HEK293 (cell line): ENCODE measurements around the gene MXI1.

Source experiments
- OVOL3 ChIP-seq: fragments of 450-650 bp; formaldehyde crosslinking; IDR thresholded peaks from 2 replicates; pipeline ENCODE4 v1.5.1; 2016; ENCODE audit warnings: missing biosample characterization, missing genetic modification characterization
- SP7 ChIP-seq: fragments of 450-650 bp; formaldehyde crosslinking; IDR thresholded peaks from 2 replicates; pipeline ENCODE4 v1.5.1; 2016; ENCODE audit warnings: missing biosample characterization, missing genetic modification characterization
- ZBTB8A ChIP-seq: fragments of 450-650 bp; formaldehyde crosslinking; IDR thresholded peaks from 2 replicates; pipeline ENCODE4 v1.5.1; 2016; ENCODE audit warnings: missing biosample characterization, missing genetic modification characterization
- ZFP69B ChIP-seq: fragments of 450-650 bp; formaldehyde crosslinking; IDR thresholded peaks from 2 replicates; pipeline ENCODE4 v1.5.1; 2016; ENCODE audit warnings: missing biosample characterization, missing genetic modification characterization
- ZNF138 ChIP-seq: fragments of 450-650 bp; formaldehyde crosslinking; IDR thresholded peaks from 2 replicates; pipeline ENCODE4 v1.5.1; 2016; ENCODE audit warnings: missing biosample characterization, missing genetic modification characterization, borderline replicate concordance
- ZNF140 ChIP-seq: fragments of 450-650 bp; formaldehyde crosslinking; IDR thresholded peaks from 2 replicates; pipeline ENCODE4 v1.5.1; 2016; ENCODE audit warnings: missing biosample characterization, missing genetic modification characterization
- ZNF175 ChIP-seq: fragments of 450-650 bp; formaldehyde crosslinking; IDR thresholded peaks from 2 replicates; pipeline ENCODE4 v1.5.1; 2016; ENCODE audit warnings: missing biosample characterization, missing genetic modification characterization
- ZNF23 ChIP-seq: fragments of 450-650 bp; formaldehyde crosslinking; IDR thresholded peaks from 2 replicates; pipeline ENCODE4 v1.5.1; 2016; ENCODE audit warnings: missing biosample characterization, missing genetic modification characterization, borderline replicate concordance
- ZNF324 ChIP-seq: fragments of 450-650 bp; formaldehyde crosslinking; IDR thresholded peaks from 2 replicates; pipeline ENCODE4 v1.5.1; 2016; ENCODE audit warnings: missing biosample characterization, missing genetic modification characterization
- ZNF335 ChIP-seq: fragments of 450-650 bp; formaldehyde crosslinking; conservative IDR thresholded peaks from 2 replicates; pipeline ENCODE4 v1.5.1; 2016; ENCODE audit warnings: missing biosample characterization, missing genetic modification characterization
- ZNF626 ChIP-seq: fragments of 450-650 bp; sonication (Bioruptor Pico); formaldehyde crosslinking; IDR thresholded peaks from 2 replicates; pipeline ENCODE4 v1.5.1; 2018; ENCODE audit warnings: missing biosample characterization, missing genetic modification characterization, inconsistent platforms
- ZNF701 ChIP-seq: fragments of 450-650 bp; formaldehyde crosslinking; IDR thresholded peaks from 2 replicates; pipeline ENCODE4 v1.5.1; 2016; ENCODE audit warnings: missing biosample characterization, missing genetic modification characterization
- TF ChIP-seq, protein P1 (sequence below): fragments of 450-650 bp; formaldehyde crosslinking; IDR thresholded peaks from 2 replicates; pipeline ENCODE4 v1.5.1; 2017; ENCODE audit warnings: missing biosample characterization, missing genetic modification characterization
- TF ChIP-seq, protein P2 (sequence below): fragments of 450-650 bp; formaldehyde crosslinking; conservative IDR thresholded peaks from 2 replicates; pipeline ENCODE4 v1.5.1; 2016; ENCODE audit warnings: low read depth, missing biosample characterization, missing genetic modification characterization
- TF ChIP-seq, protein P3 (sequence below): fragments of 450-650 bp; formaldehyde crosslinking; IDR thresholded peaks from 2 replicates; pipeline ENCODE4 v1.5.1; 2016; ENCODE audit warnings: missing biosample characterization, missing genetic modification characterization, low read depth
- TF ChIP-seq, protein P4 (sequence below): fragments of 450-650 bp; formaldehyde crosslinking; IDR thresholded peaks from 2 replicates; pipeline ENCODE4 v1.5.1; 2016; ENCODE audit warnings: missing biosample characterization, missing genetic modification characterization
- TF ChIP-seq, protein P5 (sequence below): fragments of 450-650 bp; formaldehyde crosslinking; IDR thresholded peaks from 2 replicates; pipeline ENCODE4 v1.5.1; 2016; ENCODE audit warnings: missing biosample characterization, missing genetic modification characterization, borderline replicate concordance
- TF ChIP-seq, protein P6 (sequence below): fragments of 450-650 bp; formaldehyde crosslinking; IDR thresholded peaks from 2 replicates; pipeline ENCODE4 v1.5.1; 2016; ENCODE audit warnings: missing biosample characterization, missing genetic modification characterization
- TF ChIP-seq, protein P7 (sequence below): fragments of 450-650 bp; formaldehyde crosslinking; IDR thresholded peaks from 2 replicates; pipeline ENCODE4 v1.5.1; 2016; ENCODE audit warnings: missing biosample characterization, missing genetic modification characterization
- TF ChIP-seq, protein P8 (sequence below): fragments of 450-650 bp; formaldehyde crosslinking; IDR thresholded peaks from 2 replicates; pipeline ENCODE4 v1.5.1; 2017; ENCODE audit warnings: missing biosample characterization, missing genetic modification characterization

The MXI1 gene

DNA sequence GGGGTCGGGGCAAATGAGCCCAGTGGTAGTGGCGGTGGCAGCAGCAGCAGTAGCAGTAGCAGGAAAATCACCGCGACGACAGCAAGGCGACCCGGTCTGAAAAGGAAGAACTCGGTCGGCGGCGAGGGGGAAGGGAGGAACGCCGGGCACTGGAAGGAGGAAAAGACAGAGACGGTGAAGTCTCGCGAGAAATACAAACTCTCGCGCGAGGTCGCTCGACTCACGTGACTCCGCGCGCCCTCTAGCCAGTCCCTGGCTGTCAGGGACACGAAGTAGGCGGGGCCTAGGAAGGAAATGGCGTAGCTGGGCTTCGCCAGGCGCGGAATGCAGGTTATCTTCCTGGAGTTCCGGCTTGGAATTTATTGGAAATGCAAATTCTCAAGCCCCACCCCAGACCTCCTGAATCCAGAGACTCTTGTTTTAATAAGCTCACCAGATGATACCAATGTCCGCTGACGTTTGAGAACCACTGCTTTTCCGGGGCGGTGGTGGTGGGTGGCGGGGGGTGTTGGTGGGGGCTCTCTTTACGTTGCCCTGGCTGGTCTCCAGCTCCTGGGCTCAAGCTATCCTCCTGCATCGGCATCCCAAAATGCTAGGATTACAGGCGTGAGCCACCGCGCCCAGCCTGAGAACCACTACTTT, 97.5 kb downstream of the MXI1 start, which contains the start of gene SMNDC1 (continued):
- TF ChIP-seq, protein P1, sequence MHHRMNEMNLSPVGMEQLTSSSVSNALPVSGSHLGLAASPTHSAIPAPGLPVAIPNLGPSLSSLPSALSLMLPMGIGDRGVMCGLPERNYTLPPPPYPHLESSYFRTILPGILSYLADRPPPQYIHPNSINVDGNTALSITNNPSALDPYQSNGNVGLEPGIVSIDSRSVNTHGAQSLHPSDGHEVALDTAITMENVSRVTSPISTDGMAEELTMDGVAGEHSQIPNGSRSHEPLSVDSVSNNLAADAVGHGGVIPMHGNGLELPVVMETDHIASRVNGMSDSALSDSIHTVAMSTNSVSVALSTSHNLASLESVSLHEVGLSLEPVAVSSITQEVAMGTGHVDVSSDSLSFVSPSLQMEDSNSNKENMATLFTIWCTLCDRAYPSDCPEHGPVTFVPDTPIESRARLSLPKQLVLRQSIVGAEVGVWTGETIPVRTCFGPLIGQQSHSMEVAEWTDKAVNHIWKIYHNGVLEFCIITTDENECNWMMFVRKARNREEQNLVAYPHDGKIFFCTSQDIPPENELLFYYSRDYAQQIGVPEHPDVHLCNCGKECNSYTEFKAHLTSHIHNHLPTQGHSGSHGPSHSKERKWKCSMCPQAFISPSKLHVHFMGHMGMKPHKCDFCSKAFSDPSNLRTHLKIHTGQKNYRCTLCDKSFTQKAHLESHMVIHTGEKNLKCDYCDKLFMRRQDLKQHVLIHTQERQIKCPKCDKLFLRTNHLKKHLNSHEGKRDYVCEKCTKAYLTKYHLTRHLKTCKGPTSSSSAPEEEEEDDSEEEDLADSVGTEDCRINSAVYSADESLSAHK (tag by site-specific recombination) = no peak
- TF ChIP-seq, protein P2, sequence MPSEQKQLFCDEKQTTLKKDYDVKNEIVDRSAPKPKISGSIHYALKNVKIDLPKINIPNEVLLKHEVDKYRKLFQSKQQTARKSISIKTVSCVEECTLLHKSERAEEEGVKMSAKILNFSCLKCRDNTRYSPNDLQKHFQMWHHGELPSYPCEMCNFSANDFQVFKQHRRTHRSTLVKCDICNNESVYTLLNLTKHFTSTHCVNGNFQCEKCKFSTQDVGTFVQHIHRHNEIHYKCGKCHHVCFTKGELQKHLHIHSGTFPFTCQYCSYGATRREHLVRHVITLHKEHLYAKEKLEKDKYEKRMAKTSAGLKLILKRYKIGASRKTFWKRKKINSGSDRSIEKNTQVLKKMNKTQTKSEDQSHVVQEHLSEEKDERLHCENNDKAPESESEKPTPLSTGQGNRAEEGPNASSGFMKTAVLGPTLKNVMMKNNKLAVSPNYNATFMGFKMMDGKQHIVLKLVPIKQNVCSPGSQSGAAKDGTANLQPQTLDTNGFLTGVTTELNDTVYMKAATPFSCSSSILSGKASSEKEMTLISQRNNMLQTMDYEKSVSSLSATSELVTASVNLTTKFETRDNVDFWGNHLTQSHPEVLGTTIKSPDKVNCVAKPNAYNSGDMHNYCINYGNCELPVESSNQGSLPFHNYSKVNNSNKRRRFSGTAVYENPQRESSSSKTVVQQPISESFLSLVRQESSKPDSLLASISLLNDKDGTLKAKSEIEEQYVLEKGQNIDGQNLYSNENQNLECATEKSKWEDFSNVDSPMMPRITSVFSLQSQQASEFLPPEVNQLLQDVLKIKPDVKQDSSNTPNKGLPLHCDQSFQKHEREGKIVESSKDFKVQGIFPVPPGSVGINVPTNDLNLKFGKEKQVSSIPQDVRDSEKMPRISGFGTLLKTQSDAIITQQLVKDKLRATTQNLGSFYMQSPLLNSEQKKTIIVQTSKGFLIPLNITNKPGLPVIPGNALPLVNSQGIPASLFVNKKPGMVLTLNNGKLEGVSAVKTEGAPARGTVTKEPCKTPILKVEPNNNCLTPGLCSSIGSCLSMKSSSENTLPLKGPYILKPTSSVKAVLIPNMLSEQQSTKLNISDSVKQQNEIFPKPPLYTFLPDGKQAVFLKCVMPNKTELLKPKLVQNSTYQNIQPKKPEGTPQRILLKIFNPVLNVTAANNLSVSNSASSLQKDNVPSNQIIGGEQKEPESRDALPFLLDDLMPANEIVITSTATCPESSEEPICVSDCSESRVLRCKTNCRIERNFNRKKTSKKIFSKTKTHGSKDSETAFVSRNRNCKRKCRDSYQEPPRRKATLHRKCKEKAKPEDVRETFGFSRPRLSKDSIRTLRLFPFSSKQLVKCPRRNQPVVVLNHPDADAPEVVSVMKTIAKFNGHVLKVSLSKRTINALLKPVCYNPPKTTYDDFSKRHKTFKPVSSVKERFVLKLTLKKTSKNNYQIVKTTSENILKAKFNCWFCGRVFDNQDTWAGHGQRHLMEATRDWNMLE (tag by site-specific recombination) = peak; percentile 55
- TF ChIP-seq ZNF175 (tag by site-specific recombination) (no peak), ZNF140 (no peak), ZBTB8A (tag by site-specific recombination) (0 out of 2 replicates have a peak, but pooled peaks have one; percentile 20), ZNF335 (tag by site-specific recombination) (peak; percentile 71), ZNF324 (tag by site-specific recombination) (no peak), SP7 (no peak), ZNF23 (tag by site-specific recombination) (no peak), ZNF138 (tag by site-specific recombination) (no peak), OVOL3 (tag by site-specific recombination) (no peak), ZFP69B (tag by site-specific recombination) (no peak), ZNF701 (no peak), ZNF626 (no peak)
- TF ChIP-seq, protein P3, sequence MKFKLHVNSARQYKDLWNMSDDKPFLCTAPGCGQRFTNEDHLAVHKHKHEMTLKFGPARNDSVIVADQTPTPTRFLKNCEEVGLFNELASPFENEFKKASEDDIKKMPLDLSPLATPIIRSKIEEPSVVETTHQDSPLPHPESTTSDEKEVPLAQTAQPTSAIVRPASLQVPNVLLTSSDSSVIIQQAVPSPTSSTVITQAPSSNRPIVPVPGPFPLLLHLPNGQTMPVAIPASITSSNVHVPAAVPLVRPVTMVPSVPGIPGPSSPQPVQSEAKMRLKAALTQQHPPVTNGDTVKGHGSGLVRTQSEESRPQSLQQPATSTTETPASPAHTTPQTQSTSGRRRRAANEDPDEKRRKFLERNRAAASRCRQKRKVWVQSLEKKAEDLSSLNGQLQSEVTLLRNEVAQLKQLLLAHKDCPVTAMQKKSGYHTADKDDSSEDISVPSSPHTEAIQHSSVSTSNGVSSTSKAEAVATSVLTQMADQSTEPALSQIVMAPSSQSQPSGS = no peak
- TF ChIP-seq, protein P4, sequence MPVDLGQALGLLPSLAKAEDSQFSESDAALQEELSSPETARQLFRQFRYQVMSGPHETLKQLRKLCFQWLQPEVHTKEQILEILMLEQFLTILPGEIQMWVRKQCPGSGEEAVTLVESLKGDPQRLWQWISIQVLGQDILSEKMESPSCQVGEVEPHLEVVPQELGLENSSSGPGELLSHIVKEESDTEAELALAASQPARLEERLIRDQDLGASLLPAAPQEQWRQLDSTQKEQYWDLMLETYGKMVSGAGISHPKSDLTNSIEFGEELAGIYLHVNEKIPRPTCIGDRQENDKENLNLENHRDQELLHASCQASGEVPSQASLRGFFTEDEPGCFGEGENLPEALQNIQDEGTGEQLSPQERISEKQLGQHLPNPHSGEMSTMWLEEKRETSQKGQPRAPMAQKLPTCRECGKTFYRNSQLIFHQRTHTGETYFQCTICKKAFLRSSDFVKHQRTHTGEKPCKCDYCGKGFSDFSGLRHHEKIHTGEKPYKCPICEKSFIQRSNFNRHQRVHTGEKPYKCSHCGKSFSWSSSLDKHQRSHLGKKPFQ (tag by site-specific recombination) = no peak
- TF ChIP-seq, protein P5, sequence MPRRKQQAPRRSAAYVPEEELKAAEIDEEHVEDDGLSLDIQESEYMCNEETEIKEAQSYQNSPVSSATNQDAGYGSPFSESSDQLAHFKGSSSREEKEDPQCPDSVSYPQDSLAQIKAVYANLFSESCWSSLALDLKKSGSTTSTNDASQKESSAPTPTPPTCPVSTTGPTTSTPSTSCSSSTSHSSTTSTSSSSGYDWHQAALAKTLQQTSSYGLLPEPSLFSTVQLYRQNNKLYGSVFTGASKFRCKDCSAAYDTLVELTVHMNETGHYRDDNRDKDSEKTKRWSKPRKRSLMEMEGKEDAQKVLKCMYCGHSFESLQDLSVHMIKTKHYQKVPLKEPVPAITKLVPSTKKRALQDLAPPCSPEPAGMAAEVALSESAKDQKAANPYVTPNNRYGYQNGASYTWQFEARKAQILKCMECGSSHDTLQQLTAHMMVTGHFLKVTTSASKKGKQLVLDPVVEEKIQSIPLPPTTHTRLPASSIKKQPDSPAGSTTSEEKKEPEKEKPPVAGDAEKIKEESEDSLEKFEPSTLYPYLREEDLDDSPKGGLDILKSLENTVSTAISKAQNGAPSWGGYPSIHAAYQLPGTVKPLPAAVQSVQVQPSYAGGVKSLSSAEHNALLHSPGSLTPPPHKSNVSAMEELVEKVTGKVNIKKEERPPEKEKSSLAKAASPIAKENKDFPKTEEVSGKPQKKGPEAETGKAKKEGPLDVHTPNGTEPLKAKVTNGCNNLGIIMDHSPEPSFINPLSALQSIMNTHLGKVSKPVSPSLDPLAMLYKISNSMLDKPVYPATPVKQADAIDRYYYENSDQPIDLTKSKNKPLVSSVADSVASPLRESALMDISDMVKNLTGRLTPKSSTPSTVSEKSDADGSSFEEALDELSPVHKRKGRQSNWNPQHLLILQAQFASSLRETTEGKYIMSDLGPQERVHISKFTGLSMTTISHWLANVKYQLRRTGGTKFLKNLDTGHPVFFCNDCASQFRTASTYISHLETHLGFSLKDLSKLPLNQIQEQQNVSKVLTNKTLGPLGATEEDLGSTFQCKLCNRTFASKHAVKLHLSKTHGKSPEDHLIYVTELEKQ (tag by site-specific recombination) = no peak
- TF ChIP-seq, protein P6, sequence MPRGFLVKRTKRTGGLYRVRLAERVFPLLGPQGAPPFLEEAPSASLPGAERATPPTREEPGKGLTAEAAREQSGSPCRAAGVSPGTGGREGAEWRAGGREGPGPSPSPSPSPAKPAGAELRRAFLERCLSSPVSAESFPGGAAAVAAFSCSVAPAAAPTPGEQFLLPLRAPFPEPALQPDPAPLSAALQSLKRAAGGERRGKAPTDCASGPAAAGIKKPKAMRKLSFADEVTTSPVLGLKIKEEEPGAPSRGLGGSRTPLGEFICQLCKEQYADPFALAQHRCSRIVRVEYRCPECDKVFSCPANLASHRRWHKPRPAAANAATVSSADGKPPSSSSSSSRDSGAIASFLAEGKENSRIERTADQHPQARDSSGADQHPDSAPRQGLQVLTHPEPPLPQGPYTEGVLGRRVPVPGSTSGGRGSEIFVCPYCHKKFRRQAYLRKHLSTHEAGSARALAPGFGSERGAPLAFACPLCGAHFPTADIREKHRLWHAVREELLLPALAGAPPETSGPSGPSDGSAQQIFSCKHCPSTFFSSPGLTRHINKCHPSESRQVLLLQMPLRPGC (tag by site-specific recombination) = peak; percentile 58
- TF ChIP-seq, protein P7, sequence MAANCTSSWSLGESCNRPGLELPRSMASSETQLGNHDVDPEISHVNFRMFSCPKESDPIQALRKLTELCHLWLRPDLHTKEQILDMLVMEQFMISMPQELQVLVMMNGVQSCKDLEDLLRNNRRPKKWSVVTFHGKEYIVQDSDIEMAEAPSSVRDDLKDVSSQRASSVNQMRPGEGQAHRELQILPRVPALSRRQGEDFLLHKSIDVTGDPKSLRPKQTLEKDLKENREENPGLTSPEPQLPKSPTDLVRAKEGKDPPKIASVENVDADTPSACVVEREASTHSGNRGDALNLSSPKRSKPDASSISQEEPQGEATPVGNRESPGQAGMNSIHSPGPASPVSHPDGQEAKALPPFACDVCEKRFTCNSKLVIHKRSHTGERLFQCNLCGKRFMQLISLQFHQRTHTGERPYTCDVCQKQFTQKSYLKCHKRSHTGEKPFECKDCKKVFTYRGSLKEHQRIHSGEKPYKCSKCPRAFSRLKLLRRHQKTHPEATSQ (tag by site-specific recombination) = no peak
- TF ChIP-seq, protein P8, sequence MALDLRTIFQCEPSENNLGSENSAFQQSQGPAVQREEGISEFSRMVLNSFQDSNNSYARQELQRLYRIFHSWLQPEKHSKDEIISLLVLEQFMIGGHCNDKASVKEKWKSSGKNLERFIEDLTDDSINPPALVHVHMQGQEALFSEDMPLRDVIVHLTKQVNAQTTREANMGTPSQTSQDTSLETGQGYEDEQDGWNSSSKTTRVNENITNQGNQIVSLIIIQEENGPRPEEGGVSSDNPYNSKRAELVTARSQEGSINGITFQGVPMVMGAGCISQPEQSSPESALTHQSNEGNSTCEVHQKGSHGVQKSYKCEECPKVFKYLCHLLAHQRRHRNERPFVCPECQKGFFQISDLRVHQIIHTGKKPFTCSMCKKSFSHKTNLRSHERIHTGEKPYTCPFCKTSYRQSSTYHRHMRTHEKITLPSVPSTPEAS = no peak
